HG02943 (cell line): ENCODE results near the gene KIRREL1.

Source experiments
- ATAC-seq: cut with Tn5 transposase; IDR thresholded peaks from one replicate; pipeline ENCODE4 v1.9.1; 2021; ENCODE audit warnings: mild to moderate bottlenecking, low read depth, moderate library complexity; ENCODE audit not compliant: unreplicated experiment

KIRREL1 gene

GRCh38 chr1:157993147-157993917, at the start of gene KIRREL1:
KIRREL1 (plus strand) TSS chr1:157993645; CDS start chr1:157993677, 32 bp downstream.
- no peak for ATAC-seq

GRCh38 chr1:157944663-157945280, 48.7 kb upstream of the KIRREL1 start:
- no peak for ATAC-seq

DNA sequence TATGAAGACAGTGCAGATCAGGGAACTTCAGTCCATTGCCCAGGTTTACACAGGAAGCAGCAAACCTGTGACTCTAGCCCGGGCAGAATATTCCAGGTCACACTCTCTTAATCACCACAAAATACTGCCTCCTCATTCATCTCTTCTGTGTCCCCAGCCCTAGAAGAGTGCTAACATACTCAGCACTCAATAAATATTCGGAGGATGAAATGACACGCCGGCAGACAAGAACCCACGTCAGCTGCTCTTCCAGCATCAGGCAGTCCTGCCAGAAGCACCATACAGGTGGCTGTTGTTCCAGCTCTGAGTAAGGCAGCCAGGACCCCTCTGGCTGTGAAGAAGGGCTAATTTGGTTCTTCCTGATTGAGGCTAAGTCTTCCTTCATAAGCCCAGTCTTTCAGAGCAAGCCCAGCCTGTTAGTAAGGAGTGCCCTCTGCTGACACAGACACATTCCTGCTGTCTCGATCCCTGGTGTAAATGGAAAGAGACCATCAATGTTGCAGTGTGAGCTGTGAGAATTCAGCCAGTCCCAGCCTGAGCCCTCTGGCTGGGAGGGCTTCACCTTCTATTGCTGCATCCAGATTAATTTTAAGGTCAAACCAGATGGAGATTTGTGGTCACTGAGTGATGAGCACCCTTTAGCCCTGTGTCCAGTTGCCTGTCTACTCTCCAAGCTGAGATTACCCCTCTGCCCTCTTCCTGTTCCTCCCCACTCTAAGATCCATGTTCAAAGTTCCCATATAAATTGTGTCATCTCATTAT, 45.0 kb upstream of the KIRREL1 start:
- no peak for ATAC-seq

DNA sequence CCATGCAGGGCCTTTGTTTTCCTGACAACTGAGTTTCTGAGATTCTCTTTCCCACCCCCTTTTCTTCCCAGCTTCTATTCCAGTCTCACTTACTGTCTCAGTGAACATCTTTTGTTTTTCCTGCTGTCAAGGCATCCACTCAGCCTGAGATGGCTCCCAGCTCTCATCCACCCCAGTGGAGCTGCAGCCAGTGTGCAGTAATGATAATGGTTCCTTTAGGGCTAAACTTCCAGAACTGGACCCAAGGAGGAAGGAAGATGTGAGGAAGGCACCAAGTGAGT, 44.4 kb upstream of the KIRREL1 start:
- no peak for ATAC-seq

- no peak for ATAC-seq
Measured at GRCh38 chr1:157951230-157951629, 42.2 kb upstream of the KIRREL1 start.

- ATAC-seq: no peak
Measured at GRCh38 chr1:157952601-157953000, 40.8 kb upstream of the KIRREL1 start.

GRCh38 chr1:157955221-157955620, 38.2 kb upstream of the KIRREL1 start:
- ATAC-seq: no peak

GRCh38 chr1:157955857-157956256, 37.6 kb upstream of the KIRREL1 start:
- no peak for ATAC-seq

GRCh38 chr1:157956732-157957131, 36.7 kb upstream of the KIRREL1 start:
- no peak for ATAC-seq

DNA sequence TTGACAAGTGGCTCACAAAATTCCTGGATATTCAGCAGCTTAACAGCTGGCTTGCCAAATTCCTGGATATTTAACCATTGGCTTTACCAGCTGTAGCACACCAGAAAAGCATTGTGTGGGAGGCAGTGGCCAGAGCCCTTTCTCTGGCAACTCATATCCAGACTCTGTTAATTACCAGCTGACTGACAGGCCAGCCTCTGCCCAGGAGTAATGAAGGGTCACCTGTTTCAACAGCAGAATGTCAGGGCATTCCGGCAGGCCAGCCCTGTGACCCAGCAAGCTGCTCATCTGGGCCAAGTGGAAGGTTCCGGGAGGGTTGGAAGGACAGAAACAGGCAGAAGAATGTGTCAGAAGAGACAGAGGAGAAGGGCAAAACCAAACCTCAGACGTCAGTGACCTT, 35.2 kb upstream of the KIRREL1 start:
- no peak for ATAC-seq

DNA sequence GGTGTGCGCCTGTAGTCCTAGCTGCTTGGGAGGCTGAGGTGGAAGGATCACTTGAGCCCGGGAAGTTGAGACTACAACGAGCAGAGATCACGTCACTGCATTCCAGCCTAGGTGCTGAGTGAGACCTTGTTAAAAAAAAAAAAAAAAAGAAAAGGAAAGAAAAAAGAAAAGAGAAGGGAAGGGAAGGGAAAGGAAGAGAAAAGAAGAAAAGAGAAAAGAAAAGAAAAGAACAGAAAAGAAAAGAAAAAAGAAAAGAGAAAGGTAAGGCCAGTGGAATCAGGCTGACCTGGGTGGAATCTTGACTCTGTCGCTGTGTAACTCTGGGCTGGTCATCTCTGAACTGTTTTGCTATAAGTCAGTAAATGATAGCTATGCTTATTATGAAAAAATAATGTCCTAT, 33.7 kb upstream of the KIRREL1 start:
- no peak for ATAC-seq

GRCh38 chr1:157960773-157961172, 32.7 kb upstream of the KIRREL1 start:
- ATAC-seq: no peak

- ATAC-seq: no peak
Measured at GRCh38 chr1:157961805-157962762, 31.4 kb upstream of the KIRREL1 start.

- ATAC-seq: no peak
Measured at GRCh38 chr1:157963713-157964112, 29.7 kb upstream of the KIRREL1 start.

DNA sequence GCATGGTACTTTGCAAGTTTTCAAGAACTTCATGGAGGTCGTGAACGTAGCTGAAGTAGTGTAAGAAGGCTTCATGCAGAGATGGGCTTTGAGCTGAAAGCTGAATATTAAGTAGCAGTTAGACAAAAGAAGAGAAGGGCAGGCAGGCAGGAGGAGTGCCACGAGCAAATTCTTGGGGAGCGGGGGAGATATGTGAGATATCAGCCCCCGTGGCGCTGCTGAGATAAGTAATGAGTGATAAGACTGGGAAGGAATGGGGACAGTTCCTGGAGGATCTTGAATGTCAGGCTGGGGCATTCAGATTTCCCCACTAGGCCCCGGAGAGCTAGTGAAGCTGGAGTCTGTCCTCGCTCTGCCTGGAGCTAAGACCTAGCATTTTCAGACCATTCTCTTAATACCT, 27.9 kb upstream of the KIRREL1 start:
- no peak for ATAC-seq

DNA sequence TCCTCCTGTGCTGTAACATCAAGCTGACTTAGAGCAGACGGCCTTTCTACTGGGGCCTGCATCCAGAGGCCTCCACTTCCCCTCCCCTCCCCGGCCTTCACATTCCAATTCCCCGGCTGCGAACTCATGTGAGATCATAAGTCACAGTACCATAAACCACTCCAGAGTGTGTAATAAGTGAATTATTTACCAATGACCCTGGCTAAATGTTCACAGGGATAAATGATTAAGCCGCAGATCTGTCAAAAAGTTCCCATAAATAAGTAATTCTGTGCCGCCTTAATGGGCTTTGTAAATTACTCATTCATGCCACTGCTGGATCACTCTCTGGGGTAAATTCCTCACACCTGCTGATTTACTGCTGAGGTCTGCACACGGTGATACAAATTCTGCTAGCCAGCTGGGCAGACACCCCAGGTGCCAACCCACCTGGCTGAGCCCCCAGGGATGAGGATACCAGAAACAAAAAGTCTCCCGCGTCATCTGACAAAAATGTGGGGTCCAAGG, 27.4 kb upstream of the KIRREL1 start:
- ATAC-seq: no peak

- ATAC-seq: no peak
Measured at GRCh38 chr1:157967205-157967604, 26.2 kb upstream of the KIRREL1 start.

DNA sequence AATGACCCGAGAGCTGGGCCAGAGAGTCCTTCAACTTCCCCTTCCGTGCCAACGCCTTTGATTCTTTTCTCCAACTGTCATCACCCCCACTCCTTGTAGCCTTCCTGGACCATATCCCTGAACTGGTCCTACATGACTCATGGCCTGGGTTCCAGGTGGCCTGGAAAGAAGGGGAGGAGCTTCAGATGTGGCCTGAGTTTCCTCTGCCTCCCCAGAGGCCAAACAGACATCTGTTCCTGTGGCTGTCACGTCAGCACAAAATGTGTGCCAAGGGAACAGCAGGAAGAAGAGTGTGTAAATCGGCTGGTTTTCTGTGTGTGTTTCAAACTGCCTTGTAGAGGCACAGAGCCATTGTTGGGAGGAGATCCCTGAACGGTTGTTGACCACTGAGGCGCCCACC, 24.9 kb upstream of the KIRREL1 start:
- ATAC-seq: no peak

DNA sequence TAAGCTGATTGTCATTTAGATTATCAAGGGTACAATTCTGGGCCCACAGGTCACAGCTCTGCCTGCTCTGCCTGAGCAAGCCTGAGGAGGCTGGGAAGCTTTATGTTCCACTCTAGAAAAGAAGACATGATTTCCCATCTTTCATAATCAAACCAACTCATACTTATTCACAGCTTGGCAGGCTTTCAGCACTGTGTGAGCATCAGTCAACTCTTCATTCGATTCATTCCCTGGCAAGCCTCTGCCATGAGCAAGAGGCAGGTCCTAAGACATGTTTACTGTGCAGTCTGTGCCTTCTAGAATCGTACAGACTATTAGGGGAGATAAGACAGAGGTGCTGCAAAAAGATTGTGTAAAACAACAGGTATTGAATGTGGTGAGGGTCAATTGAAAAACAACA, 24.5 kb upstream of the KIRREL1 start:
- ATAC-seq: no peak

- no peak for ATAC-seq
Measured at GRCh38 chr1:157969697-157970485, 23.6 kb upstream of the KIRREL1 start.
